Spleen (tissue), 7 donors: ENCODE data around the gene TMEM176B.
"Not testable (repeated sequence)": the region's sequence is repeated elsewhere in the genome, so short reads cannot be mapped to it uniquely, and the experiment has no call there.

Experiments used
- CTCF ChIP-seq, 11 experiments: fragments of 200-600 bp in 7 of 11; fragments of 450-650 bp in 4 of 11; sonication (generic) in 4 of 11; IDR thresholded peaks in 8 of 11; conservative IDR thresholded peaks in 3 of 11; 1 replicate in 7 of 11; 2 replicates in 4 of 11; pipeline versions ENCODE4 v1.4.0 to v1.8.0; 2016 to 2021; ENCODE audit warnings: antibody characterized with exemption in 11 of 11, inconsistent platforms in 4 of 11, mild to moderate bottlenecking in 1 of 11
- POLR2A ChIP-seq, 3 donors: fragments of 450-650 bp; IDR thresholded peaks; one replicate each; pipeline ENCODE4 v1.5.1; 2017; ENCODE audit warnings: antibody characterized with exemption in 3 of 3, mild to moderate bottlenecking in 1 of 3
- POLR2AphosphoS5 ChIP-seq, 3 donors: sonication (generic); formaldehyde crosslinking; IDR thresholded peaks; one replicate each; pipeline ENCODE4 v1.5.1; 2017; ENCODE audit warnings: antibody characterized with exemption in 3 of 3
- donor health status: DM: no; HTN: no; CAD: no; lungs with moderate emphysema.
- donor health status: DM: no; HTN: no; CAD: no.
- donor health status: DM: no; HTN: no; CAD: no.

GRCh38 chr7:150774131-150774530 lies 26.0 kb downstream of the TMEM176B start:
- TF ChIP-seq POLR2A (IDR thresholded peaks at IDR 0.05); CTCF (IDR thresholded peaks at IDR 0.05 in 8 of 11, conservative IDR thresholded peaks at IDR 0.05 in 3 of 11); POLR2AphosphoS5 (IDR thresholded peaks at IDR 0.05): not testable (repeated sequence)
